A673 (cell line): ENCODE results near the gene STK31. TPM values are rescaled to one million over a fixed set of nuclear protein-coding genes. Genes with fewer than 3 reads are reported as not detected.

Source experiments
- BruUV-seq: library from RNA; stranded (reverse); fragments of 400-500 nt; replicated peaks from 2 replicates; lab custom pipeline; 2021; lab: Mats Ljungman, UMichigan
- CTCF ChIA-PET: fragments of 300-600 bp; sonication (Branson Sonifier 250); formaldehyde crosslinking; loops from one replicate; lab custom pipeline; 2022; ENCODE audit warnings: antibody characterized with exemption; lab: Charles Lee
- POLR2A ChIA-PET: fragments of 300-600 bp; sonication (Branson Sonifier 250); formaldehyde crosslinking; loops from one replicate; lab custom pipeline; 2022; ENCODE audit warnings: antibody characterized with exemption; ENCODE audit not compliant: low non-redundant PET; lab: Charles Lee
- DNase-seq: peaks from one replicate; pipeline ENCODE4 v3.0.0-alpha.2; 2015; ENCODE audit warnings: low spot score
- H3K27ac ChIP-seq: fragments of 200-600 bp; sonication (generic); 2 replicates; pipeline ENCODE4 v1.5.1; 2016; ENCODE audit warnings: mixed run types, low read depth, mild to moderate bottlenecking, mixed read lengths, antibody characterized with exemption, low read length; ENCODE audit not compliant: poor library complexity, severe bottlenecking
- H3K27me3 ChIP-seq: fragments of 200-600 bp; sonication (generic); replicated peaks from 2 replicates; pipeline ENCODE4 v1.6.1; 2017; ENCODE audit warnings: mixed run types, low read depth, mild to moderate bottlenecking, mixed read lengths, antibody characterized with exemption, low read length; ENCODE audit not compliant: insufficient read depth, poor library complexity
- H3K36me3 ChIP-seq: fragments of 200-600 bp; sonication (generic); 2 replicates; pipeline ENCODE4 v1.6.1; 2016; ENCODE audit warnings: mixed run types, mild to moderate bottlenecking, mixed read lengths, antibody characterized with exemption, low read length; ENCODE audit not compliant: insufficient read depth, poor library complexity, severe bottlenecking
- H3K4me1 ChIP-seq: fragments of 200-600 bp; sonication (generic); 2 replicates; pipeline ENCODE4 v1.6.1; 2017; ENCODE audit warnings: mixed run types, mild to moderate bottlenecking, mixed read lengths, antibody characterized with exemption, low read length; ENCODE audit not compliant: insufficient read depth, poor library complexity, severe bottlenecking
- H3K4me3 ChIP-seq: fragments of 200-600 bp; sonication (generic); 2 replicates; pipeline ENCODE4 v1.5.1; 2016; ENCODE audit warnings: low read depth, mixed run types, mild to moderate bottlenecking, mixed read lengths, low read length; ENCODE audit not compliant: poor library complexity, severe bottlenecking
- H3K9me3 ChIP-seq: fragments of 200-600 bp; sonication (generic); 2 replicates; pipeline ENCODE4 v1.6.1; 2016; ENCODE audit warnings: mixed run types, low read depth, mild to moderate bottlenecking, mixed read lengths, antibody characterized with exemption, low read length; ENCODE audit not compliant: poor library complexity, severe bottlenecking
- CTCF ChIP-seq: fragments of 300-800, 200-600 bp; sonication (generic); conservative IDR thresholded peaks from 2 replicates; pipeline ENCODE4 v1.5.1; 2017; ENCODE audit warnings: low read depth, mild to moderate bottlenecking, antibody characterized with exemption, low read length, moderate library complexity, mixed read lengths
- EZH2 ChIP-seq: fragments of 200-600 bp; sonication (generic); IDR thresholded peaks from 2 replicates; pipeline ENCODE4 v1.6.1; 2017; ENCODE audit warnings: borderline replicate concordance, low read depth, mild to moderate bottlenecking, mixed read lengths, antibody characterized with exemption, low read length; ENCODE audit not compliant: poor library complexity, severe bottlenecking
- intact Hi-C: fragments of 100-400 bp; cut with micrococcal nuclease; formaldehyde crosslinking; loops from one replicate; pipeline ENCODE4 v1.10.0; 2022; ENCODE audit not compliant: unreplicated experiment
- total RNA-seq: library from RNA; stranded (reverse); gene quantifications from 2 replicates; pipeline ENCODE4 v1.2.3, GENCODE V29; 2021

The STK31 gene
- total RNA-seq, 1 experiment from 2014 or later: 0.34 TPM

- intact Hi-C loops: loop anchor here (5.0 kb wide), 1 partner anchor 442 kb away; no protein-coding TSS in a partner anchor
- H3K4me1 ChIP-seq: no peaks in the 10 kb centered on the region
- TF ChIP-seq EZH2 (no peak), CTCF (no peak)
- BruUV-seq: no TSS peak
- no peaks in the 10 kb centered on the region for H3K36me3 ChIP-seq
- no peak for DNase-seq
- H3K9me3 ChIP-seq: no peaks in the 10 kb centered on the region
- H3K27me3 ChIP-seq: no peaks in the 10 kb centered on the region
- H3K27ac ChIP-seq: no peak overlapping the region
- H3K4me3 ChIP-seq: no peak overlapping the region
- CTCF ChIA-PET: interaction anchor here (1.7 kb wide), 1 partner anchor 168 kb away, joined by 6 read pairs; no protein-coding TSS in a partner anchor
- POLR2A ChIA-PET: no interaction called here
Measured at GRCh38 chr7:23714579-23714978, 4.6 kb downstream of the STK31 start.

GRCh38 chr7:23715099-23715498 is 5.1 kb downstream of the STK31 start:
- no TSS peak for BruUV-seq
- no peak for DNase-seq
- no peaks in the 10 kb centered on the region for H3K27me3 ChIP-seq
- no peak for TF ChIP-seq CTCF
- TF ChIP-seq EZH2: no peak
- H3K27ac ChIP-seq: no peak overlapping the region
- ChIA-PET CTCF (interaction anchor here (0.7 to 1.7 kb wide), 2 partner anchors 168 to 1813 kb away, joined by 5 to 6 read pairs; no protein-coding TSS in a partner anchor), POLR2A (no interaction called here)
- intact Hi-C loops: no loop called here
- H3K36me3 ChIP-seq: no peaks in the 10 kb centered on the region
- no peaks in the 10 kb centered on the region for H3K4me1 ChIP-seq
- no peaks in the 10 kb centered on the region for H3K9me3 ChIP-seq
- H3K4me3 ChIP-seq: no peak overlapping the region

GRCh38 chr7:23717788-23718187 is 7.8 kb downstream of the STK31 start:
- no peak for DNase-seq
- TF ChIP-seq EZH2 (no peak), CTCF (no peak)
- Histone ChIP-seq H3K36me3 (no peaks in the 10 kb centered on the region), H3K27me3 (no peaks in the 10 kb centered on the region), H3K4me1 (no peaks in the 10 kb centered on the region), H3K27ac (no peak overlapping the region), H3K9me3 (no peaks in the 10 kb centered on the region), H3K4me3 (no peak overlapping the region)
- ChIA-PET POLR2A (no interaction called here), CTCF (no interaction called here)
- no TSS peak for BruUV-seq
- intact Hi-C loops: no loop called here
